HEK293 (cell line): ENCODE results near the gene KIF7.

ENCODE experiments used
- CTCF ChIA-PET: fragments of 350-600 bp; formaldehyde crosslinking; extraction: SDS; loops from one replicate; lab custom pipeline; 2021; ENCODE audit warnings: antibody characterized with exemption; lab: Yijun Ruan, JAX
- POLR2A ChIA-PET: fragments of 300-600 bp; formaldehyde crosslinking; extraction: SDS; loops from one replicate; lab custom pipeline; 2020; ENCODE audit warnings: antibody characterized with exemption, inconsistent platforms; lab: Yijun Ruan, JAX
- H3K27ac ChIP-seq: fragments of 200-500 bp; sonication (Bioruptor generic); 2 replicates; pipeline ENCODE4 v1.5.1; 2014; ENCODE audit warnings: low read depth, low read length, control low read depth, inconsistent platforms; ENCODE audit errors: extremely low read depth
- H3K36me3 ChIP-seq, 2 experiments: fragments of 200-500 bp in 1 of 2; sonication (Bioruptor generic) in 1 of 2; 1 replicate in 1 of 2; 2 replicates in 1 of 2; pipeline ENCODE4 v1.5.1; 2014 to 2017; ENCODE audit warnings: inconsistent platforms in 2 of 2, low read length in 2 of 2; ENCODE audit not compliant: control insufficient read depth in 2 of 2, insufficient read depth in 1 of 2
- H3K4me1 ChIP-seq: fragments of 200-500 bp; sonication (Bioruptor generic); 2 replicates; pipeline ENCODE4 v1.5.1; 2014; ENCODE audit warnings: mild to moderate bottlenecking, low read length, inconsistent platforms; ENCODE audit not compliant: control insufficient read depth, insufficient read depth
- H3K4me3 ChIP-seq: 2 replicates; pipeline ENCODE4 v1.5.1; 2011; ENCODE audit warnings: low read depth, mild to moderate bottlenecking, control low read depth, low read length, moderate library complexity
- H3K9me3 ChIP-seq: fragments of 200-500 bp; sonication (Bioruptor generic); 2 replicates; pipeline ENCODE4 v1.5.1; 2014; ENCODE audit warnings: low read depth, low read length, inconsistent platforms; ENCODE audit not compliant: control insufficient read depth, insufficient read depth
- BCL6B ChIP-seq: fragments of 450-650 bp; formaldehyde crosslinking; IDR thresholded peaks from 2 replicates; pipeline ENCODE4 v1.5.1; 2017; ENCODE audit warnings: missing biosample characterization, missing genetic modification characterization
- ELK4 ChIP-seq: IDR thresholded peaks from 2 replicates; pipeline ENCODE4 v1.6.1; 2011; ENCODE audit warnings: mild to moderate bottlenecking, low read depth, low read length, borderline replicate concordance
- ZBTB11 ChIP-seq: fragments of 450-650 bp; formaldehyde crosslinking; conservative IDR thresholded peaks from 2 replicates; pipeline ENCODE4 v1.5.1; 2016; ENCODE audit warnings: low read depth, missing biosample characterization, missing genetic modification characterization
- ZBTB17 ChIP-seq: fragments of 450-650 bp; formaldehyde crosslinking; IDR thresholded peaks from 2 replicates; pipeline ENCODE4 v1.5.1; 2016; ENCODE audit warnings: missing biosample characterization, missing genetic modification characterization
- ZBTB20 ChIP-seq: fragments of 450-650 bp; formaldehyde crosslinking; IDR thresholded peaks from 2 replicates; pipeline ENCODE4 v1.5.1; 2016; ENCODE audit warnings: missing biosample characterization, missing genetic modification characterization
- ZBTB26 ChIP-seq: fragments of 450-650 bp; formaldehyde crosslinking; optimal IDR thresholded peaks from 2 replicates; pipeline ENCODE3; 2016; ENCODE audit warnings: missing biosample characterization, mild to moderate bottlenecking, missing genetic modification characterization
- ZBTB49 ChIP-seq: fragments of 450-650 bp; formaldehyde crosslinking; IDR thresholded peaks from 2 replicates; pipeline ENCODE4 v1.5.1; 2016; ENCODE audit warnings: missing biosample characterization, missing genetic modification characterization, low read depth
- ZFP37 ChIP-seq: fragments of 450-650 bp; formaldehyde crosslinking; IDR thresholded peaks from 2 replicates; pipeline ENCODE4 v1.5.1; 2016; ENCODE audit warnings: missing biosample characterization, missing genetic modification characterization
- ZFP41 ChIP-seq: fragments of 450-650 bp; formaldehyde crosslinking; IDR thresholded peaks from 2 replicates; pipeline ENCODE4 v1.5.1; 2016; ENCODE audit warnings: missing biosample characterization, missing genetic modification characterization, borderline replicate concordance
- ZNF335 ChIP-seq: fragments of 450-650 bp; formaldehyde crosslinking; conservative IDR thresholded peaks from 2 replicates; pipeline ENCODE4 v1.5.1; 2016; ENCODE audit warnings: missing biosample characterization, missing genetic modification characterization
- ZNF449 ChIP-seq: fragments of 450-650 bp; formaldehyde crosslinking; IDR thresholded peaks from 2 replicates; pipeline ENCODE4 v1.5.1; 2017; ENCODE audit warnings: missing biosample characterization, mild to moderate bottlenecking, missing genetic modification characterization, moderate library complexity
- ZNF544 ChIP-seq: fragments of 450-650 bp; formaldehyde crosslinking; IDR thresholded peaks from 2 replicates; pipeline ENCODE4 v1.5.0; 2017; ENCODE audit warnings: missing biosample characterization, missing genetic modification characterization
- ZNF623 ChIP-seq: fragments of 450-650 bp; formaldehyde crosslinking; IDR thresholded peaks from 2 replicates; pipeline ENCODE4 v1.5.1; 2016; ENCODE audit warnings: missing biosample characterization, missing genetic modification characterization
- ZNF660 ChIP-seq: fragments of 450-650 bp; IDR thresholded peaks from 2 replicates; pipeline ENCODE4 v1.5.1; 2018; ENCODE audit warnings: missing biosample characterization, mild to moderate bottlenecking, missing genetic modification characterization
- ZNF704 ChIP-seq: fragments of 450-650 bp; formaldehyde crosslinking; IDR thresholded peaks from 2 replicates; pipeline ENCODE4 v1.5.1; 2016; ENCODE audit warnings: missing biosample characterization, missing genetic modification characterization

Gene KIF7

GRCh38 chr15:89665449-89666181, 10.3 kb upstream of the KIF7 start:
- Histone ChIP-seq H3K4me1 (no peaks in the 10 kb centered on the region), H3K27ac (peak overlapping the region; percentile 21; the same call in 1 of the 2 replicates), H3K9me3 (no peaks in the 10 kb centered on the region), H3K4me3 (peak overlapping the region; percentile 11), H3K36me3 (no peaks in the 10 kb centered on the region)
- CTCF ChIA-PET: interaction anchor here (0.5 to 7.8 kb wide), 4 partner anchors 8 to 383 kb away, joined by 3 to 36 read pairs (median 4); no protein-coding TSS in a partner anchor
- TF ChIP-seq ZNF623 (tag by site-specific recombination): no peak
- no peak for TF ChIP-seq BCL6B
- peak; percentile 76 for TF ChIP-seq ZBTB17 (tag by site-specific recombination)
- peak; percentile 71; the same call in 1 of the 2 replicates for TF ChIP-seq ZBTB20 (tag by site-specific recombination)
- TF ChIP-seq ZNF660 (tag by site-specific recombination): peak; percentile 45; the same call in 1 of the 2 replicates
- no peak for TF ChIP-seq ZNF449
- TF ChIP-seq ZFP41: no peak
- TF ChIP-seq ZBTB49: no peak
- TF ChIP-seq ZBTB26: peak; percentile 67
- TF ChIP-seq ZNF704 (tag by site-specific recombination): no peak
- TF ChIP-seq ZNF544 (tag by site-specific recombination): no peak
- no peak for TF ChIP-seq ZFP37 (tag by site-specific recombination)
- TF ChIP-seq ELK4: no peak
- TF ChIP-seq ZBTB11 (tag by site-specific recombination): peak; percentile 49; the same call in 1 of the 2 replicates
- peak; percentile 62 for TF ChIP-seq ZNF335 (tag by site-specific recombination)
- POLR2A ChIA-PET: no interaction called here
